Measurements from ENCODE around the gene BOLA1.
"Not testable (repeated sequence)": the region's sequence is repeated elsewhere in the genome, so short reads cannot be mapped to it uniquely, and the experiment has no call there.

Gene BOLA1

GRCh38 chr1:149933208-149933607 is 33.8 kb downstream of the BOLA1 start:
- no peak for DNase-seq

DNA sequence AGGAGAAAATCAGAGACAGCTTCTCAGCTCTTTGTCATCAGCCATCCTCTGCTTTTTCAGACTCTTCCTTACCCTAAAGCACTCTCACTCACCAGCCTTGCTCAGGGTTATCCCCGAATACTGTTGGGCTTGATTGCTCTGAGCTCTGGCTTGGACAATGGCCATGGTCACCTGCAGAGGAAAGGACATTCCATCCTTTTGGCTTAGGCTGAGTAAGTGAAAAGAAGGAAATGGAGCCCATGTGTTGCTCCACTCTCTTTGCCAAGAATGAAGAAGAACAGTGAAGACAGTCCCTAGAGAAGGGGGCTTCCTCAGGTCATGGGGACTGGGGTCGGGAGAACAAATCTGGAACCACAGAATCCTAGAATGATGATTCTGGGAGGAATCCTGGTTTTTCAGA is 35.0 kb downstream of the BOLA1 start:
- DNase-seq = no peak

DNA sequence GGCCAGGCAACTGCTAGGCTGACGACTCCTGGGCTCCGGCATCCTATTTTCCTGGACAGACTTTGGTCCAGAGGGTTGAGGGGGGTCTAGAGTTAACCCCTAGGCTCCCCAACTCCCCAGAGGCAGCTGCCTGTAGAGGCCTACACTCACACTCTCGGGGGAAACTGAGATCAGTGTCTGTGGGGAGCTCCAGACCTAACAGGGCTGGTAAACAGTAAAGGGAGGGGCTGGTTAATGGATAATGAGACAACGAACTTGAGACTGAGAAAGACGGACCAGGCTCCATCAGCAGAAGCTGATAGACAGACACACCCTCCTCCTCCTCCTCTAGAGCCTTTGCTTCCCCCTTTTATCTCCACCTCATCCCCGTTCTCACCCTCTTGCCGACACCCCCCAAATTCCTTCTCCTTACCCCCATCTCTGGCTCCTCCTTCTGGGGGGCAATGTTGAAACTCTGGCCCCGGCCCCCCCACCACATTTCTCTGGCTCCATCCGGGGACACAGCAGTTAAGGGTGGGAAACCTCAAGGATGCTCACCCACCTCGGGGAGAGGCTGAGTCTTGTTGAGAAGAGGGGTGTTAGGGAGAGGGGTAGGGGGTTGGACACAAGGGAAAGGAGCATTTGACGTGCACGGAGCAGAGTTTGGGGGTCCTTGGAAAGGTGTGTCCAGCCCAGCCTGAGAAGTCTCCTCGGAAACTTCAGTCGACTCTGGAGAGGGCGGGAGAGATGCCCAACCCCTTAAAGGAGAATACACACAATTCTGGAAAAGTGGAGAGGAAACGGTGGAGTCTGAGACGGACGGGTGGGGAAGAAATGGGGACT is 37.0 kb downstream of the BOLA1 start, which contains the start of gene MTMR11:
MTMR11 (minus strand) TSS at position 710 of the 822 bp plus-strand sequence; CDS start at position 478, 232 bp downstream.
- DNase-seq = no peak

GRCh38 chr1:149936992-149937705 is 37.8 kb downstream of the BOLA1 start:
- no peak for DNase-seq

- no peak for DNase-seq
These were observed 38.4 kb downstream of the BOLA1 start for GRCh38 chr1:149937759-149938158.

- not testable (repeated sequence) for DNase-seq
These were observed 39.3 kb downstream of the BOLA1 start for GRCh38 chr1:149938668-149939003.

DNA sequence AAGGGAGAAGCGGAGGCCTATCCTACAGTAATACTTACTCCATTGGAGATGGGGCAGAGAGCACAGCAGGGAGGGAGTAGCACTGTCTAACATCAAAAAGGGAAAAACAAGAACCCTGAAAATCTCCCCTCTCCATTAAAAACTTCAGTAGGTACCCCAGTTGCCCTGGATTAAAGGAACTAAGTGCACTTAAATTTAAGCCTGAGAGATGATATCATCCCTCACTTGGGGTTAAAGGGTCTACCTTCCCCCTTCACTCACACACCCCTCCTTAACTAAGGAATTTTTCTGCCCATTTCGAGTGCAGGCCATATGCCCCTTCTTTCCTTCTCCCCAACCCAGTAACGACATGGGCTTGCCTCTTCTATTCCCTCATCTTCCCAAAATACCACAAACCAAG is 41.1 kb downstream of the BOLA1 start:
- DNase-seq = no peak

GRCh38 chr1:149942207-149942606 is 42.8 kb downstream of the BOLA1 start:
- DNase-seq = no peak

DNA sequence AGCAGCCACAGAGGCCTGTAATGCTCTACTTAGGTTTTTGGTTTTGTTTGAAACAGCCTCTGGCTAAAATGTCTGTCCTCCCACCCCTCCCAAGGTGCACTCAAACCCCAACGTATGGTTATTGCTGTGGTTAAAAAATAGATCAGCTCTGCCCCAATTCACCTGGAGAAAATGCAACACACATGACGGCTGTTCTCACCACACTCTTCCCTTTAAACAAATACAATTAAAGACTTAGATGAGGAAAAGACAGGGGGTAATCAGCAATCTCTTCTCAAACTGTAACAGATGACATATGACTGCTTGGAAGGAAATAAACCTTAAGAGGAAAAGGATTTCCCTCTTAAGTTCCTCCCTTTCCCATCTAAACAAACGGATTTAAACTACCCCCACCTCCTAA is 43.5 kb downstream of the BOLA1 start:
- no peak for DNase-seq

- DNase-seq = no peak
These were observed 45.8 kb downstream of the BOLA1 start for GRCh38 chr1:149945206-149945605.

GRCh38 chr1:149949911-149950310 is 50.5 kb downstream of the BOLA1 start:
- DNase-seq = no peak

Data from effector CD8-positive, alpha-beta T cell (primary cell).